Liver (tissue), 9 donors: ENCODE measurements around the gene THRB. TPM values are rescaled to one million over a fixed set of nuclear protein-coding genes. Genes with fewer than 3 reads are reported as not detected.

Experiments
- DNase-seq: peaks from one replicate; pipeline ENCODE4 v3.0.0-alpha.2; 2017; ENCODE audit warnings: low spot score
- H3K27ac ChIP-seq, 2 donors: one replicate each; pipeline ENCODE4 v1.7.0; 2013; ENCODE audit warnings: inconsistent platforms in 2 of 2, low read length in 2 of 2, control low read depth in 1 of 2, low read depth in 1 of 2, mild to moderate bottlenecking in 1 of 2
- H3K27me3 ChIP-seq, 4 donors: one replicate each; pipeline versions ENCODE4 v1.6.1 to v1.7.0; 2013; ENCODE audit warnings: low read length in 3 of 4, inconsistent platforms in 1 of 4, mild to moderate bottlenecking in 1 of 4, moderate library complexity in 1 of 4; ENCODE audit not compliant: control insufficient read depth in 4 of 4, insufficient read depth in 4 of 4
- H3K36me3 ChIP-seq, 4 donors: one replicate each; pipeline versions ENCODE4 v1.6.1 to v1.7.0; 2013; ENCODE audit warnings: low read length in 3 of 4, mild to moderate bottlenecking in 3 of 4, low read depth in 1 of 4, moderate library complexity in 1 of 4; ENCODE audit not compliant: control insufficient read depth in 4 of 4, insufficient read depth in 3 of 4
- H3K4me1 ChIP-seq, 4 donors: one replicate each; pipeline versions ENCODE4 v1.6.1 to v1.7.0; 2013; ENCODE audit warnings: low read length in 3 of 4, mild to moderate bottlenecking in 3 of 4, moderate library complexity in 1 of 4; ENCODE audit not compliant: control insufficient read depth in 4 of 4, insufficient read depth in 4 of 4
- H3K4me3 ChIP-seq, 3 donors: one replicate each; pipeline versions ENCODE4 v1.6.1 to v1.7.0; 2013; ENCODE audit warnings: low read length in 3 of 3, control low read depth in 1 of 3, low read depth in 1 of 3, mild to moderate bottlenecking in 1 of 3
- H3K9ac ChIP-seq, 2 donors: one replicate each; pipeline ENCODE4 v1.7.0; 2013; ENCODE audit warnings: low read length in 2 of 2, mild to moderate bottlenecking in 2 of 2, moderate library complexity in 2 of 2, control low read depth in 1 of 2, low read depth in 1 of 2
- H3K9me3 ChIP-seq, 4 donors: one replicate each; pipeline versions ENCODE4 v1.6.1 to v1.7.0; 2013; ENCODE audit warnings: low read length in 3 of 4; ENCODE audit not compliant: control insufficient read depth in 4 of 4
- EGR1 ChIP-seq, 2 donors: IDR thresholded peaks; 2 replicates each; pipeline ENCODE4 v1.6.1; 2016 to 2018; ENCODE audit warnings: antibody characterized with exemption in 2 of 2, low read depth in 2 of 2
- FOXA1 ChIP-seq: IDR thresholded peaks from 2 replicates; pipeline ENCODE4 v1.6.1; 2016; ENCODE audit warnings: antibody characterized with exemption
- FOXA2 ChIP-seq: IDR thresholded peaks from 2 replicates; pipeline ENCODE4 v1.6.1; 2016; ENCODE audit warnings: antibody characterized with exemption
- GABPA ChIP-seq, 2 donors: IDR thresholded peaks in 1 of 2; conservative IDR thresholded peaks in 1 of 2; 2 replicates each; pipeline ENCODE4 v1.6.1; 2016; ENCODE audit warnings: antibody characterized with exemption in 2 of 2, mild to moderate bottlenecking in 1 of 2, moderate library complexity in 1 of 2
- HNF4A ChIP-seq, 2 donors: conservative IDR thresholded peaks; 2 replicates each; pipeline ENCODE4 v1.6.1; 2016; ENCODE audit warnings: antibody characterized with exemption in 2 of 2, mild to moderate bottlenecking in 2 of 2
- JUND ChIP-seq, 2 donors: IDR thresholded peaks; 2 replicates each; pipeline ENCODE4 v1.6.1; 2016; ENCODE audit warnings: antibody characterized with exemption in 2 of 2
- NR2F2 ChIP-seq: IDR thresholded peaks from 2 replicates; pipeline ENCODE4 v1.6.1; 2016; ENCODE audit warnings: antibody characterized with exemption
- RXRA ChIP-seq, 2 donors: IDR thresholded peaks; 2 replicates each; pipeline ENCODE4 v1.6.1; 2017 to 2018; ENCODE audit warnings: antibody characterized with exemption in 2 of 2, mild to moderate bottlenecking in 1 of 2
- SP1 ChIP-seq: IDR thresholded peaks from 2 replicates; pipeline ENCODE4 v1.6.1; 2018; ENCODE audit warnings: antibody characterized with exemption, mild to moderate bottlenecking
- TAF1 ChIP-seq: conservative IDR thresholded peaks from 2 replicates; pipeline ENCODE4 v1.6.1; 2016; ENCODE audit warnings: antibody characterized with exemption, mild to moderate bottlenecking
- YY1 ChIP-seq: IDR thresholded peaks from 2 replicates; pipeline ENCODE4 v1.6.1; 2016; ENCODE audit warnings: antibody characterized with exemption, mild to moderate bottlenecking
- WGBS: extraction: QIAGEN DNeasy Blood & Tissue Kit; methylation state at CpG from one replicate; pipeline ENCODE4 v1.1.7; 2013; 5-methylcytosine and 5-hydroxymethylcytosine counted together
- polyA plus RNA-seq, 2 donors: library from polyadenylated mRNA; stranded (reverse) in 1 of 2; unstranded in 1 of 2; fragments of 200-250 nt in 1 of 2; fragments of >200 nt in 1 of 2; fragmentation: Nextera tagmentation in 1 of 2; extraction: Ambion mirVana in 1 of 2; gene quantifications; one replicate each; pipeline versions ENCODE4 v1.2.1 to v1.2.3, GENCODE V29; 2013 to 2015
- total RNA-seq, 2 donors: library from RNA; depleted of rRNA; stranded (reverse); fragments of >200 nt; gene quantifications; one replicate each; pipeline ENCODE4 v1.2.3, GENCODE V29; 2014
- TF ChIP-seq, protein P1 (sequence below): IDR thresholded peaks from 2 replicates; pipeline ENCODE4 v1.6.1; 2016; ENCODE audit warnings: antibody characterized with exemption
- TF ChIP-seq, protein P2 (sequence below): IDR thresholded peaks from 2 replicates; pipeline ENCODE4 v1.6.1; 2016; ENCODE audit warnings: antibody characterized with exemption
- TF ChIP-seq, protein P3 (sequence below): IDR thresholded peaks from 2 replicates; pipeline ENCODE4 v1.6.1; 2016; ENCODE audit warnings: antibody characterized with exemption
- TF ChIP-seq, protein P4 (sequence below): fragments of 150-350 bp; IDR thresholded peaks from 2 replicates; pipeline ENCODE4 v1.5.1; 2017; ENCODE audit warnings: improper control_type of control experiment, low read depth, low read length; ENCODE audit not compliant: missing input control
- donor health status: healthy.
- donor health status: healthy.
- donor health status: healthy.
- donor health status: healthy.
- donor health status: healthy.

Gene THRB
- total and polyA plus RNA-seq, 4 donors: 5.9 to 23.9 (median 9.3) TPM

DNA sequence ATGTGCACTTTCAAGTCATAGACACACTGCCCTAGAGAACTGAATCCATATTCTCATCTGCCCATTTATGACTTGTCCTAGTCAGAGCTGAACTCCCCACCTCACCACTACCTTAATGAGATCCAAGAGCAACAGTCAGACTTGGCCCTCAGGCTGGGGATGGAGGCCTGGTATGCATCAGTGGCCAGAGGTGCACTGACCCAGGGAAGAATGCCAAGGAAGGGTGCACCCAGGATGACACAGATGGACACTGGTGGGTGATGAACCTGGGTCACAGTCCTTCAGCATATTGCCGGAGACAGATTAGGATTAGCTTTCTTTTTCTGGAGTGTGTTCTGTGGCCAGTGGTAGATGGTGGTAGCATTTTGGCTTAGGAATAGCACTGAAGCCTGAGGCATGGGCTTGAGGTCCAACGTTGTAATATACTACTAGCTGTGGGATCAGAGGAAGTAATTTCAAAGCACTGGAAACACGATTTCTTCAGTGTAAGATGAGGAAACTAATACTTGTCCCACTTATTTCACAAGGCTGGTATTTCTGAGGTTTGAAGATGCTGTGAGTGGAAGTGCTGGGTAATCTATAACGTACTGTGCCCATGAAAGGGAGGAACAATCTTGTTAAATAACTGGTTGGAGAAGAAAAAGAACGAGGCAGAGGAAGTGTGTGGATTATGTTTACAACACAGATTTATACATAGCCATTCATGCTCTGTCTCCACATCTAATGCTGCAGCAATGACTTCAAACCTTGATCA is 265.0 kb downstream of the THRB start:
- WGBS: 72% methylated on average over 5 of the region's 5 CpGs
- H3K9ac ChIP-seq: no peak overlapping the region
- peaks cover 0 to 4% (median 0%) of the 10 kb centered on the region in 4 donors for H3K36me3 ChIP-seq
- TF ChIP-seq GABPA (IDR thresholded peaks at IDR 0.05 in 1 of 2, conservative IDR thresholded peaks at IDR 0.05 in 1 of 2): no peak
- TF ChIP-seq SP1: no peak
- no peak for TF ChIP-seq EGR1 (IDR thresholded peaks at IDR 0.05; ENCODE audit: low read depth in 2 of 2)
- TF ChIP-seq RXRA (IDR thresholded peaks at IDR 0.05): peak; percentile 52 to 67
- no peak for TF ChIP-seq JUND (IDR thresholded peaks at IDR 0.05)
- TF ChIP-seq, protein P1, sequence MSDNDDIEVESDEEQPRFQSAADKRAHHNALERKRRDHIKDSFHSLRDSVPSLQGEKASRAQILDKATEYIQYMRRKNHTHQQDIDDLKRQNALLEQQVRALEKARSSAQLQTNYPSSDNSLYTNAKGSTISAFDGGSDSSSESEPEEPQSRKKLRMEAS: no peak
- no peak for TF ChIP-seq FOXA2
- TF ChIP-seq NR2F2: no peak
- TF ChIP-seq, protein P2, sequence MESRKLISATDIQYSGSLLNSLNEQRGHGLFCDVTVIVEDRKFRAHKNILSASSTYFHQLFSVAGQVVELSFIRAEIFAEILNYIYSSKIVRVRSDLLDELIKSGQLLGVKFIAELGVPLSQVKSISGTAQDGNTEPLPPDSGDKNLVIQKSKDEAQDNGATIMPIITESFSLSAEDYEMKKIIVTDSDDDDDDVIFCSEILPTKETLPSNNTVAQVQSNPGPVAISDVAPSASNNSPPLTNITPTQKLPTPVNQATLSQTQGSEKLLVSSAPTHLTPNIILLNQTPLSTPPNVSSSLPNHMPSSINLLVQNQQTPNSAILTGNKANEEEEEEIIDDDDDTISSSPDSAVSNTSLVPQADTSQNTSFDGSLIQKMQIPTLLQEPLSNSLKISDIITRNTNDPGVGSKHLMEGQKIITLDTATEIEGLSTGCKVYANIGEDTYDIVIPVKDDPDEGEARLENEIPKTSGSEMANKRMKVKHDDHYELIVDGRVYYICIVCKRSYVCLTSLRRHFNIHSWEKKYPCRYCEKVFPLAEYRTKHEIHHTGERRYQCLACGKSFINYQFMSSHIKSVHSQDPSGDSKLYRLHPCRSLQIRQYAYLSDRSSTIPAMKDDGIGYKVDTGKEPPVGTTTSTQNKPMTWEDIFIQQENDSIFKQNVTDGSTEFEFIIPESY: no peak
- TF ChIP-seq YY1: no peak
- peak; percentile 55 to 57 for TF ChIP-seq HNF4A (conservative IDR thresholded peaks at IDR 0.05)
- no peak overlapping the region for H3K4me3 ChIP-seq
- no peak for DNase-seq
- H3K4me1 ChIP-seq: peaks cover 0 to 5% (median 0%) of the 10 kb centered on the region in 4 donors
- no peaks in the 10 kb centered on the region for H3K27me3 ChIP-seq
- no peaks in the 10 kb centered on the region for H3K9me3 ChIP-seq
- no peak overlapping the region for H3K27ac ChIP-seq

DNA sequence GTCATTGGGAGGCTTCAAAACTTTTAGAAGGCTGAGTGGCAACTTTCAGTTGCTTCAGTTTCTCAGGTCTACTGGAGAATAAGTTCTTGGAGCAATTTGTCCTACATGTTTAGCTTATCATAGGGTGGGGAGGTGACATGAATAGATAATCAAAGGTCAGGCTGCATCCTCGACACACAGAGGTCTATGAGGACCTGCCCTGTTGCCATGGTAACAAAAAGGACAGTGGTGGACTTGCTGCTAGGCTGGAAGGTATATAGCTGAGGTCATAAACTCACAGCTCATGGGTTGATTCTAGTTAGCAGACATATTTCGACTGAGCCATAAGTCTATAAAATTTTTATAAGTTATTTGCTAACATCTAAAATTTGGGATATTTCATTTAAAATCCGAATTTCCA is 267.0 kb downstream of the THRB start:
- H3K36me3 ChIP-seq: peaks cover 0 to 4% (median 0%) of the 10 kb centered on the region in 4 donors
- DNase-seq: no peak
- H3K9me3 ChIP-seq: no peaks in the 10 kb centered on the region
- peaks cover 0 to 5% (median 0%) of the 10 kb centered on the region in 4 donors for H3K4me1 ChIP-seq
- H3K9ac ChIP-seq: no peak overlapping the region
- no peak overlapping the region for H3K27ac ChIP-seq
- H3K4me3 ChIP-seq: no peak overlapping the region
- TF ChIP-seq HNF4A (conservative IDR thresholded peaks at IDR 0.05) (no peak), SP1 (no peak), TAF1 (no peak), FOXA1 (no peak)
- TF ChIP-seq, protein P3, sequence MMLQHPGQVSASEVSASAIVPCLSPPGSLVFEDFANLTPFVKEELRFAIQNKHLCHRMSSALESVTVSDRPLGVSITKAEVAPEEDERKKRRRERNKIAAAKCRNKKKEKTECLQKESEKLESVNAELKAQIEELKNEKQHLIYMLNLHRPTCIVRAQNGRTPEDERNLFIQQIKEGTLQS: no peak
- TF ChIP-seq, protein P4, sequence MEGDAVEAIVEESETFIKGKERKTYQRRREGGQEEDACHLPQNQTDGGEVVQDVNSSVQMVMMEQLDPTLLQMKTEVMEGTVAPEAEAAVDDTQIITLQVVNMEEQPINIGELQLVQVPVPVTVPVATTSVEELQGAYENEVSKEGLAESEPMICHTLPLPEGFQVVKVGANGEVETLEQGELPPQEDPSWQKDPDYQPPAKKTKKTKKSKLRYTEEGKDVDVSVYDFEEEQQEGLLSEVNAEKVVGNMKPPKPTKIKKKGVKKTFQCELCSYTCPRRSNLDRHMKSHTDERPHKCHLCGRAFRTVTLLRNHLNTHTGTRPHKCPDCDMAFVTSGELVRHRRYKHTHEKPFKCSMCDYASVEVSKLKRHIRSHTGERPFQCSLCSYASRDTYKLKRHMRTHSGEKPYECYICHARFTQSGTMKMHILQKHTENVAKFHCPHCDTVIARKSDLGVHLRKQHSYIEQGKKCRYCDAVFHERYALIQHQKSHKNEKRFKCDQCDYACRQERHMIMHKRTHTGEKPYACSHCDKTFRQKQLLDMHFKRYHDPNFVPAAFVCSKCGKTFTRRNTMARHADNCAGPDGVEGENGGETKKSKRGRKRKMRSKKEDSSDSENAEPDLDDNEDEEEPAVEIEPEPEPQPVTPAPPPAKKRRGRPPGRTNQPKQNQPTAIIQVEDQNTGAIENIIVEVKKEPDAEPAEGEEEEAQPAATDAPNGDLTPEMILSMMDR: no peak
- no peaks in the 10 kb centered on the region for H3K27me3 ChIP-seq
- WGBS: 84% methylated on average over 3 of the region's 3 CpGs
